ENCODE results near the gene TMEM115. TPM values are rescaled to one million over a fixed set of nuclear protein-coding genes. Genes with fewer than 3 reads are reported as not detected.

The TMEM115 gene
- total and polyA plus RNA-seq, 10 of the 15 experiments (the other 5 are each of a cell fraction or from before 2014, with no cell fraction given): 1.9 to 18.7 (median 13.2) TPM

DNA sequence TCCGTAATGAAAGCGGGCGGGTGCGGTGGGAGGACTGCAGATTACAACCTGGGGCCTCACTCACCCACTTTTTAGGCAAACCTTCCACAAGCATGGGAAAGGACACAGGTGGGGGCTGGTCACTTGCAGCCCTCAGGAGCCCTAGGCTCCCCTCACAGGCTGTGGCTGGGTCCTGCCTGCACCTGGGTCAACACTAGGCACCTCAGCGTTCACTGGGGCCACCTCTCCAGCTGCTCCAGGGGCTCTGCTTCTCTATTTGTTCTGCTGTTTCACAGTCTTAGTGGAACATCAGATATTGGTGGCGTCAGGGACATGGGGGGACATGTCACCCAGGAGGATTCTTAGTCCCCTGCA is 30.1 kb upstream of the TMEM115 start:
- WGBS (ENCODE audit: insufficient coverage, insufficient replicate concordance, low lambda C conversion rate, missing lambda C conversion rate): 26% methylated on average over 6 of the region's 6 CpGs
- ChIA-PET CTCF (no interaction called here), RAD21 (ENCODE audit: unreplicated experiment) (no interaction called here), SMC1A (ENCODE audit: uncharacterized antibody, unreplicated experiment) (no interaction called here), POLR2A (no interaction called here)
- no peaks in the 10 kb centered on the region for H4K20me1 ChIP-seq (ENCODE audit: control insufficient read depth, insufficient read depth)
- H3K27me3 ChIP-seq (replicated peaks in 1 of 2; ENCODE audit: control insufficient read depth in 2 of 2, insufficient read depth in 2 of 2, low read length in 1 of 2): peaks cover 0 to 3% of the 10 kb centered on the region in 2 experiments; a peak in 3 of 4 replicates
- no peak overlapping the region for H3K4me2 ChIP-seq (ENCODE audit: control insufficient read depth, insufficient read depth)
- ATAC-seq: no peak
- no peak overlapping the region for H3K27ac ChIP-seq (ENCODE audit: control insufficient read depth, insufficient read depth)
- H2AFZ ChIP-seq (ENCODE audit: control insufficient read depth, low read depth, low read length): no peak overlapping the region
- H3K4me1 ChIP-seq (ENCODE audit: control insufficient read depth, insufficient read depth, low read length): no peaks in the 10 kb centered on the region
- H3K36me3 ChIP-seq (ENCODE audit: control insufficient read depth in 2 of 2, insufficient read depth in 2 of 2, low read length in 1 of 2): no peaks in the 10 kb centered on the region
- intact Hi-C loops (cut with micrococcal nuclease; ENCODE audit: unreplicated experiment): no loop called here
- H3K79me2 ChIP-seq (ENCODE audit: control insufficient read depth, insufficient read depth, low read length): no peaks in the 10 kb centered on the region
- BruUV-seq (replicated peaks): no TSS peak
- in situ Hi-C loops (cut with MboI): no loop called here
- H3K4me3 ChIP-seq: no peak overlapping the region
- FAIRE-seq: no peak
- H3K9ac ChIP-seq (ENCODE audit: control insufficient read depth, insufficient read depth, low read length): no peak overlapping the region
- no peak for DNase-seq (ENCODE audit: low read depth, low spot score)
- TF ChIP-seq, protein P1, sequence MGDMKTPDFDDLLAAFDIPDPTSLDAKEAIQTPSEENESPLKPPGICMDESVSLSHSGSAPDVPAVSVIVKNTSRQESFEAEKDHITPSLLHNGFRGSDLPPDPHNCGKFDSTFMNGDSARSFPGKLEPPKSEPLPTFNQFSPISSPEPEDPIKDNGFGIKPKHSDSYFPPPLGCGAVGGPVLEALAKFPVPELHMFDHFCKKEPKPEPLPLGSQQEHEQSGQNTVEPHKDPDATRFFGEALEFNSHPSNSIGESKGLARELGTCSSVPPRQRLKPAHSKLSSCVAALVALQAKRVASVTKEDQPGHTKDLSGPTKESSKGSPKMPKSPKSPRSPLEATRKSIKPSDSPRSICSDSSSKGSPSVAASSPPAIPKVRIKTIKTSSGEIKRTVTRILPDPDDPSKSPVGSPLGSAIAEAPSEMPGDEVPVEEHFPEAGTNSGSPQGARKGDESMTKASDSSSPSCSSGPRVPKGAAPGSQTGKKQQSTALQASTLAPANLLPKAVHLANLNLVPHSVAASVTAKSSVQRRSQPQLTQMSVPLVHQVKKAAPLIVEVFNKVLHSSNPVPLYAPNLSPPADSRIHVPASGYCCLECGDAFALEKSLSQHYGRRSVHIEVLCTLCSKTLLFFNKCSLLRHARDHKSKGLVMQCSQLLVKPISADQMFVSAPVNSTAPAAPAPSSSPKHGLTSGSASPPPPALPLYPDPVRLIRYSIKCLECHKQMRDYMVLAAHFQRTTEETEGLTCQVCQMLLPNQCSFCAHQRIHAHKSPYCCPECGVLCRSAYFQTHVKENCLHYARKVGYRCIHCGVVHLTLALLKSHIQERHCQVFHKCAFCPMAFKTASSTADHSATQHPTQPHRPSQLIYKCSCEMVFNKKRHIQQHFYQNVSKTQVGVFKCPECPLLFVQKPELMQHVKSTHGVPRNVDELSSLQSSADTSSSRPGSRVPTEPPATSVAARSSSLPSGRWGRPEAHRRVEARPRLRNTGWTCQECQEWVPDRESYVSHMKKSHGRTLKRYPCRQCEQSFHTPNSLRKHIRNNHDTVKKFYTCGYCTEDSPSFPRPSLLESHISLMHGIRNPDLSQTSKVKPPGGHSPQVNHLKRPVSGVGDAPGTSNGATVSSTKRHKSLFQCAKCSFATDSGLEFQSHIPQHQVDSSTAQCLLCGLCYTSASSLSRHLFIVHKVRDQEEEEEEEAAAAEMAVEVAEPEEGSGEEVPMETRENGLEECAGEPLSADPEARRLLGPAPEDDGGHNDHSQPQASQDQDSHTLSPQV (IDR thresholded peaks at IDR 0.05): no peak
- TF ChIP-seq ZNF217 (IDR thresholded peaks at IDR 0.05) (no peak), IKZF1 (conservative IDR thresholded peaks at IDR 0.05) (no peak), CBX3 (IDR thresholded peaks at IDR 0.05; ENCODE audit: borderline replicate concordance, low read depth) (no peak), RAD21 (IDR thresholded peaks at IDR 0.05; ENCODE audit: insufficient read depth, low read depth, low read length) (no peak), CHD2 (IDR thresholded peaks at IDR 0.05; ENCODE audit: borderline replicate concordance, low read depth, low read length) (no peak), SIX5 (IDR thresholded peaks at IDR 0.05; ENCODE audit: low read depth, low read length, severe bottlenecking) (no peak), KAT2A (conservative IDR thresholded peaks at IDR 0.05; ENCODE audit: control insufficient read depth, low read depth, low read length) (no peak)
- TF ChIP-seq, protein P2, sequence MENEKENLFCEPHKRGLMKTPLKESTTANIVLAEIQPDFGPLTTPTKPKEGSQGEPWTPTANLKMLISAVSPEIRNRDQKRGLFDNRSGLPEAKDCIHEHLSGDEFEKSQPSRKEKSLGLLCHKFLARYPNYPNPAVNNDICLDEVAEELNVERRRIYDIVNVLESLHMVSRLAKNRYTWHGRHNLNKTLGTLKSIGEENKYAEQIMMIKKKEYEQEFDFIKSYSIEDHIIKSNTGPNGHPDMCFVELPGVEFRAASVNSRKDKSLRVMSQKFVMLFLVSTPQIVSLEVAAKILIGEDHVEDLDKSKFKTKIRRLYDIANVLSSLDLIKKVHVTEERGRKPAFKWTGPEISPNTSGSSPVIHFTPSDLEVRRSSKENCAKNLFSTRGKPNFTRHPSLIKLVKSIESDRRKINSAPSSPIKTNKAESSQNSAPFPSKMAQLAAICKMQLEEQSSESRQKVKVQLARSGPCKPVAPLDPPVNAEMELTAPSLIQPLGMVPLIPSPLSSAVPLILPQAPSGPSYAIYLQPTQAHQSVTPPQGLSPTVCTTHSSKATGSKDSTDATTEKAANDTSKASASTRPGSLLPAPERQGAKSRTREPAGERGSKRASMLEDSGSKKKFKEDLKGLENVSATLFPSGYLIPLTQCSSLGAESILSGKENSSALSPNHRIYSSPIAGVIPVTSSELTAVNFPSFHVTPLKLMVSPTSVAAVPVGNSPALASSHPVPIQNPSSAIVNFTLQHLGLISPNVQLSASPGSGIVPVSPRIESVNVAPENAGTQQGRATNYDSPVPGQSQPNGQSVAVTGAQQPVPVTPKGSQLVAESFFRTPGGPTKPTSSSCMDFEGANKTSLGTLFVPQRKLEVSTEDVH (IDR thresholded peaks at IDR 0.05; ENCODE audit: low read depth, partially characterized antibody): no peak
- TF ChIP-seq, protein P3, sequence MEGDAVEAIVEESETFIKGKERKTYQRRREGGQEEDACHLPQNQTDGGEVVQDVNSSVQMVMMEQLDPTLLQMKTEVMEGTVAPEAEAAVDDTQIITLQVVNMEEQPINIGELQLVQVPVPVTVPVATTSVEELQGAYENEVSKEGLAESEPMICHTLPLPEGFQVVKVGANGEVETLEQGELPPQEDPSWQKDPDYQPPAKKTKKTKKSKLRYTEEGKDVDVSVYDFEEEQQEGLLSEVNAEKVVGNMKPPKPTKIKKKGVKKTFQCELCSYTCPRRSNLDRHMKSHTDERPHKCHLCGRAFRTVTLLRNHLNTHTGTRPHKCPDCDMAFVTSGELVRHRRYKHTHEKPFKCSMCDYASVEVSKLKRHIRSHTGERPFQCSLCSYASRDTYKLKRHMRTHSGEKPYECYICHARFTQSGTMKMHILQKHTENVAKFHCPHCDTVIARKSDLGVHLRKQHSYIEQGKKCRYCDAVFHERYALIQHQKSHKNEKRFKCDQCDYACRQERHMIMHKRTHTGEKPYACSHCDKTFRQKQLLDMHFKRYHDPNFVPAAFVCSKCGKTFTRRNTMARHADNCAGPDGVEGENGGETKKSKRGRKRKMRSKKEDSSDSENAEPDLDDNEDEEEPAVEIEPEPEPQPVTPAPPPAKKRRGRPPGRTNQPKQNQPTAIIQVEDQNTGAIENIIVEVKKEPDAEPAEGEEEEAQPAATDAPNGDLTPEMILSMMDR (IDR thresholded peaks at IDR 0.05 in 2 of 3, conservative IDR thresholded peaks at IDR 0.05 in 1 of 3; ENCODE audit: control insufficient read depth in 2 of 3, extremely low read depth in 1 of 3, insufficient read depth in 1 of 3, low read depth in 3 of 3, low read length in 3 of 3): no peak
- H3K9me3 ChIP-seq (replicated peaks; ENCODE audit: control insufficient read depth, insufficient read depth, low read length): no peaks in the 10 kb centered on the region
